ENCODE measurements around the gene PPP1R2.

DNA sequence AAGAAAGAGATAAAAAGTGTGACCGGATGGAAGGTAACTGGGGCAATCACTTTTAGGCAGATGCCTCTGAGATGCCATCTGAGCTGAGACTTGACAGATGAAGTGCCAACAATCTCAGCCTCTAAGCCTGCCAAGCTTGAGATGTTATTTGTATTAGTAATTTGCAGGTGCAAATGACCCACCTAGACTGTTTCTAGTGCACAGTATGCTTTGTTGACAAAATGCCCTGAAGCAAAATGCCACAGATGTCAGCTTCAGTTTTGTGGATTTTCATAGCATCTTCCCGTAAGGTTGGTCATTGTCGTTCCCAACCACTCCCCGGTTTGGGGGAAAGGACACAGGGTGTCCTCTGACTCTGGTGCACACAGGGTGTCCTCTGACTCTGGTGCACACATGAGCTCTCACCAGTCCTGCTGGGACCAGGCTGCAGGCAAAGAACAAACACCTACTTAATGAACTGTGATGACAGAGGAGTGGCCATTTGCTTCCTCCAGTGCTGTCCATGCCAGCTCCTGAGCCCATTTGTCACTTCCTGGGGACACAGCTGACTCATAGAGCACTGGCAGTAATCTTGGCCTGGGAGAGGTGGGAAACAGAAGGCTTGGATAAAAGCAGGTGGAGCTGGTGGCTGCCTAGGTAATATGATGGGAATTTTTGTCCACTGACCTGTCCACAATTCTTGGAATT lies 16.7 kb upstream of the PPP1R2 start:
- TF ChIP-seq POLR2AphosphoS5 (IDR thresholded peaks at IDR 0.05) (no peak), CTCF (IDR thresholded peaks at IDR 0.05 in 8 of 11, conservative IDR thresholded peaks at IDR 0.05 in 3 of 11) (no peak)

Measured in spleen (tissue), 7 donors.